H1 (cell line): ENCODE measurements around the gene SMG7. TPM values are rescaled to one million over a fixed set of nuclear protein-coding genes. Genes with fewer than 3 reads are reported as not detected.

ENCODE experiments used
- CTCF ChIA-PET: fragments of 300-600 bp; sonication (Branson Sonifier 250); formaldehyde crosslinking; loops from one replicate; lab custom pipeline; 2021; ENCODE audit not compliant: partially characterized antibody; lab: Charles Lee
- POLR2A ChIA-PET: fragments of 300-600 bp; sonication (Branson Sonifier 250); formaldehyde crosslinking; loops from one replicate; lab custom pipeline; 2021; ENCODE audit warnings: inconsistent platforms; ENCODE audit not compliant: partially characterized antibody; lab: Charles Lee
- DNase-seq, 2 experiments: peaks; one replicate each; pipeline versions ENCODE4 v3.0.0 to v3.0.0-alpha.2; 2010 to 2022; ENCODE audit warnings: low spot score in 2 of 2, low read depth in 1 of 2, mixed read lengths in 1 of 2
- FAIRE-seq: peaks from 2 replicates; lab custom pipeline; 2011; peaks lifted over from hg19 to GRCh38; lab: Jason Lieb, UNC
- H2AFZ ChIP-seq: 2 replicates; pipeline ENCODE4 v1.8.1; 2012; ENCODE audit warnings: low read length, inconsistent platforms
- H2AK5ac ChIP-seq: 2 replicates; pipeline ENCODE4 v1.6.1; 2013; ENCODE audit warnings: low read depth, low read length
- H2BK120ac ChIP-seq: replicated peaks from 2 replicates; pipeline ENCODE3; 2013; ENCODE audit warnings: low read depth, low read length, inconsistent platforms
- H2BK12ac ChIP-seq: 2 replicates; pipeline ENCODE4 v1.6.1; 2013; ENCODE audit warnings: low read depth, low read length
- H2BK15ac ChIP-seq: 2 replicates; pipeline ENCODE4 v1.6.1; 2013; ENCODE audit warnings: low read length
- H2BK20ac ChIP-seq: 2 replicates; pipeline ENCODE4 v1.6.1; 2013; ENCODE audit warnings: low read length
- H2BK5ac ChIP-seq: 2 replicates; pipeline ENCODE4 v1.6.1; 2013; ENCODE audit warnings: low read depth, low read length
- H3K14ac ChIP-seq: 2 replicates; pipeline ENCODE4 v1.6.1; 2013; ENCODE audit warnings: inconsistent platforms; ENCODE audit not compliant: insufficient read length
- H3K18ac ChIP-seq: 2 replicates; pipeline ENCODE4 v1.6.1; 2013; ENCODE audit warnings: low read length; ENCODE audit errors: extremely low read depth
- H3K23ac ChIP-seq: 2 replicates; pipeline ENCODE4 v1.6.1; 2013; ENCODE audit warnings: inconsistent platforms; ENCODE audit not compliant: insufficient read length
- H3K23me2 ChIP-seq: 2 replicates; pipeline ENCODE4 v1.6.1; 2013; ENCODE audit warnings: low read depth, low read length
- H3K27ac ChIP-seq: 2 replicates; pipeline ENCODE4 v1.6.1; 2011; ENCODE audit warnings: low read depth, low read length, inconsistent platforms
- H3K27me3 ChIP-seq, 4 experiments: replicated peaks in 1 of 4; 1 replicate in 1 of 4; 2 replicates in 3 of 4; pipeline versions ENCODE4 v1.6.1 to v1.8.1; 2011 to 2013; ENCODE audit warnings: low read length in 3 of 4, mild to moderate bottlenecking in 3 of 4, inconsistent platforms in 2 of 4, mixed read lengths in 2 of 4, moderate library complexity in 1 of 4; ENCODE audit not compliant: control insufficient read depth in 3 of 4, insufficient read depth in 3 of 4; ENCODE audit errors: extremely low read depth in 1 of 4
- H3K36me3 ChIP-seq, 4 experiments: 2 replicates each; pipeline versions ENCODE4 v1.6.1 to v1.8.1; 2011 to 2013; ENCODE audit warnings: mild to moderate bottlenecking in 4 of 4, low read length in 3 of 4, moderate library complexity in 2 of 4, control low read depth in 1 of 4, inconsistent platforms in 1 of 4; ENCODE audit not compliant: insufficient read depth in 4 of 4, control insufficient read depth in 2 of 4
- H3K4ac ChIP-seq: replicated peaks from 2 replicates; pipeline ENCODE3; 2013; ENCODE audit warnings: low read length, low read depth, mixed read lengths, inconsistent platforms; ENCODE audit not compliant: insufficient read length
- H3K4me1 ChIP-seq, 4 experiments: replicated peaks in 1 of 4; 1 replicate in 1 of 4; 2 replicates in 3 of 4; pipeline versions ENCODE4 v1.6.1 to v1.8.1; 2011 to 2013; ENCODE audit warnings: low read length in 3 of 4, inconsistent platforms in 2 of 4, mixed read lengths in 1 of 4; ENCODE audit not compliant: insufficient read depth in 4 of 4, control insufficient read depth in 3 of 4
- H3K4me2 ChIP-seq, 2 experiments: 2 replicates each; pipeline versions ENCODE4 v1.6.1 to v1.8.1; 2011 to 2013; ENCODE audit warnings: low read depth in 2 of 2, low read length in 2 of 2, control low read depth in 1 of 2, inconsistent platforms in 1 of 2, mild to moderate bottlenecking in 1 of 2; ENCODE audit not compliant: insufficient read depth in 1 of 2
- H3K4me3 ChIP-seq, 4 experiments: fragments of 200-600, 300-600 bp in 1 of 4; sonication (generic), shearing (Covaris generic), sonication (Bioruptor Twin) in 1 of 4; 2 replicates each; pipeline versions ENCODE4 v1.5.1 to v1.8.1; 2011 to 2016; ENCODE audit warnings: low read length in 4 of 4, low read depth in 3 of 4, control low read depth in 2 of 4, inconsistent platforms in 2 of 4, mild to moderate bottlenecking in 2 of 4, mixed read lengths in 1 of 4, moderate library complexity in 1 of 4; ENCODE audit not compliant: insufficient read depth in 2 of 4; ENCODE audit errors: extremely low read depth in 1 of 4
- H3K56ac ChIP-seq: replicated peaks from 2 replicates; pipeline ENCODE3; 2013; ENCODE audit warnings: low read depth, mild to moderate bottlenecking, mixed read lengths, low read length, inconsistent platforms; ENCODE audit not compliant: insufficient read length
- H3K79me1 ChIP-seq: 2 replicates; pipeline ENCODE4 v1.6.1; 2013; ENCODE audit warnings: low read depth, low read length, control low read depth
- H3K79me2 ChIP-seq, 2 experiments: 2 replicates each; pipeline versions ENCODE4 v1.6.1 to v1.8.1; 2012 to 2013; ENCODE audit warnings: low read length in 2 of 2, mild to moderate bottlenecking in 2 of 2, inconsistent platforms in 1 of 2; ENCODE audit not compliant: insufficient read depth in 2 of 2, control insufficient read depth in 1 of 2
- H3K9ac ChIP-seq, 4 experiments: replicated peaks in 1 of 4; 1 replicate in 1 of 4; 2 replicates in 3 of 4; pipeline versions ENCODE4 v1.6.1 to v1.8.1; 2011 to 2013; ENCODE audit warnings: low read depth in 3 of 4, low read length in 3 of 4, control low read depth in 2 of 4, mild to moderate bottlenecking in 2 of 4, moderate library complexity in 2 of 4, inconsistent platforms in 1 of 4; ENCODE audit errors: extremely low read depth in 1 of 4
- H3K9me3 ChIP-seq, 2 experiments: 2 replicates each; pipeline versions ENCODE4 v1.6.1 to v1.8.1; 2012 to 2013; ENCODE audit warnings: mild to moderate bottlenecking in 2 of 2, moderate library complexity in 2 of 2, control low read depth in 1 of 2, inconsistent platforms in 1 of 2, low read depth in 1 of 2, low read length in 1 of 2, mixed read lengths in 1 of 2; ENCODE audit not compliant: insufficient read depth in 2 of 2
- H4K20me1 ChIP-seq, 2 experiments: replicated peaks in 1 of 2; 2 replicates each; pipeline versions ENCODE3 to v1.8.1; 2011 to 2013; ENCODE audit warnings: inconsistent platforms in 2 of 2, low read length in 2 of 2, mild to moderate bottlenecking in 1 of 2; ENCODE audit not compliant: insufficient read depth in 2 of 2, control insufficient read depth in 1 of 2
- H4K5ac ChIP-seq: 2 replicates; pipeline ENCODE4 v1.6.1; 2013; ENCODE audit warnings: low read length, low read depth, mixed read lengths, inconsistent platforms; ENCODE audit not compliant: insufficient read length
- H4K8ac ChIP-seq: 2 replicates; pipeline ENCODE4 v1.8.0; 2013; ENCODE audit warnings: mild to moderate bottlenecking, moderate library complexity, low read length, inconsistent platforms; ENCODE audit not compliant: insufficient read depth; ENCODE audit errors: extremely low read depth
- H4K91ac ChIP-seq: replicated peaks from 2 replicates; pipeline ENCODE3; 2013; ENCODE audit warnings: low read length, mixed read lengths, inconsistent platforms; ENCODE audit not compliant: insufficient read length
- BCL11A ChIP-seq, 2 experiments: IDR thresholded peaks; one replicate each; pipeline ENCODE4 v1.6.1; 2011; ENCODE audit warnings: low read depth in 2 of 2, low read length in 2 of 2, mild to moderate bottlenecking in 2 of 2
- CEBPB ChIP-seq: IDR thresholded peaks from 2 replicates; pipeline ENCODE4 v1.6.1; 2012; ENCODE audit warnings: low read depth, low read length
- SRF ChIP-seq: IDR thresholded peaks from 2 replicates; pipeline ENCODE4 v1.6.1; 2011; ENCODE audit warnings: mild to moderate bottlenecking, low read depth, low read length, moderate library complexity
- WGBS, 2 experiments: shearing (Covaris generic) in 1 of 2; methylation state at CpG; one replicate each; pipeline versions ENCODE4 v1.1.6 to v1.1.7; 2013 to 2015; ENCODE audit warnings: low lambda C conversion rate in 2 of 2, mixed read lengths in 2 of 2, inconsistent platforms in 1 of 2, low coverage in 1 of 2, missing lambda C conversion rate in 1 of 2; ENCODE audit not compliant: insufficient replicate concordance in 2 of 2, insufficient coverage in 1 of 2, insufficient read length in 1 of 2; ENCODE audit errors: extremely low coverage in 1 of 2, missing lambda C conversion rate in 1 of 2; 5-methylcytosine and 5-hydroxymethylcytosine counted together
- polyA plus RNA-seq, 7 experiments: library from polyadenylated mRNA; depleted of rRNA in 3 of 7; stranded (reverse) in 5 of 7; unstranded in 2 of 7; fragments of >200 nt in 5 of 7; fragments of 200-250 nt in 2 of 7; gene quantifications; 1 replicate in 5 of 7; 2 replicates in 1 of 7; 4 replicates in 1 of 7; pipeline versions ENCODE4 v1.2.1 to v1.2.3, GENCODE V29; 2011 to 2013; ENCODE audit warnings: missing spikeins in 2 of 7, mixed read lengths in 2 of 7
- total RNA-seq: library from RNA; stranded (reverse); fragmentation: NEBNext Ultra II Directional; extraction: Animal tissue kit (Norgen Biotek cat#: 25700); gene quantifications from 2 replicates; pipeline ENCODE4 v1.2.1, GENCODE V29; 2021

SMG7 gene
- total and polyA plus RNA-seq, 2 of the 8 experiments (the other 6 are each of a cell fraction or from before 2014, with no cell fraction given): 39.3 to 65.6 TPM

DNA sequence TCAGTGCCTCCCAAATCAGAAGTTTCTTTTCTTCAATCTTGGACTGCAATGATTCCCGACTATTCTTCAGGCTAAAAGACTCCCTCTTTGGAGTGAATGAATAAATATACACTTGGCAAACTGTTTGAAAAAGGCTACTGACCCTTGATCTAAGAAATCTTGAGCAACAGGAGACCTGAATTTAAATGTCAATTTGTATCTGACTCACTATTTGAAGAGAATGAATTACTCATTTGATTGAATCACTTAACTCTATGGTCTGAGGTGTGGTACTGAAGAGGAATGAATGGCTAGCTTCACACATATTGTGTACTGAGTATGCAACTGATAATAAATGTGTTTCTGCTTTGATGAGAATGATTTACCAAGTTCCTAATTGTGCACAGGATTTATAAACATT, 4.6 kb upstream of the SMG7 start:
- Histone ChIP-seq H2BK20ac (no peak overlapping the region), H2BK15ac (no peak overlapping the region), H2AK5ac (no peak overlapping the region), H3K9ac (no peak overlapping the region), H3K79me1 (no peaks in the 10 kb centered on the region), H4K5ac (no peak overlapping the region), H3K27me3 (no peaks in the 10 kb centered on the region), H3K18ac (no peak overlapping the region), H3K4ac (no peak overlapping the region), H3K27ac (no peak overlapping the region), H3K14ac (no peak overlapping the region), H4K8ac (no peak overlapping the region), H3K36me3 (no peaks in the 10 kb centered on the region; a peak in 1 of 8 replicates), H3K23ac (no peak overlapping the region), H2BK12ac (no peak overlapping the region), H3K9me3 (no peaks in the 10 kb centered on the region), H4K91ac (no peak overlapping the region), H3K56ac (no peak overlapping the region), H3K4me2 (no peak overlapping the region), H2BK5ac (no peak overlapping the region), H3K79me2 (peaks cover 1 to 3% of the 10 kb centered on the region in 2 experiments; a peak in 3 of 4 replicates), H2BK120ac (no peak overlapping the region), H3K4me3 (no peak overlapping the region), H2AFZ (no peak overlapping the region), H4K20me1 (no peaks in the 10 kb centered on the region), H3K23me2 (peaks cover 5% of the 10 kb centered on the region; the same call in 1 of the 2 replicates), H3K4me1 (peaks cover 0 to 3% (median 1%) of the 10 kb centered on the region in 4 experiments; a peak in 3 of 7 replicates)
- DNase-seq (no peak), FAIRE-seq (no peak)
- 82% methylated on average over 1 of the region's 1 CpG; no CpG with 5 or more reads in 1 of the 2 experiments for WGBS, 2 experiments
- ChIA-PET CTCF (interaction anchor here (1.1 to 1.8 kb wide), 3 partner anchors 40 to 186 kb away, joined by 3 to 8 read pairs (median 8); no protein-coding TSS in a partner anchor), POLR2A (interaction anchor here (1.5 kb wide), 1 partner anchor 33 kb away, joined by 4 read pairs; no protein-coding TSS in a partner anchor)
- TF ChIP-seq CEBPB: no peak
- no peak for TF ChIP-seq SRF
- TF ChIP-seq BCL11A (IDR thresholded peaks at IDR 0.05; ENCODE audit: low read depth in 2 of 2, low read length in 2 of 2): no peak
